NCI-H2196 treated with DMSO at 0.1 percent for 48 hours (cell line): Measurements from ENCODE around the gene UTS2B.

ENCODE experiments used
- DNase-seq: peaks from one replicate; lab custom pipeline; 2025; ENCODE audit not compliant: unreplicated experiment; lab: John Stamatoyannopoulos, UW

UTS2B gene

GRCh38 chr3:191328383-191328961 lies 1.9 kb downstream of the UTS2B start:
- DNase-seq = no peak

- no peak for DNase-seq
Observed at GRCh38 chr3:191327526-191327925, 2.8 kb downstream of the UTS2B start.

GRCh38 chr3:191324936-191325335 lies 5.4 kb downstream of the UTS2B start:
- DNase-seq = no peak

- DNase-seq = no peak
Observed at GRCh38 chr3:191321019-191321767, 9.1 kb downstream of the UTS2B start.

- DNase-seq = no peak
Observed at GRCh38 chr3:191320316-191320715, 10.0 kb downstream of the UTS2B start.

- DNase-seq = no peak
Observed at GRCh38 chr3:191316876-191317603, 13.3 kb downstream of the UTS2B start.

GRCh38 chr3:191314109-191314728 lies 16.1 kb downstream of the UTS2B start:
- DNase-seq = no peak

GRCh38 chr3:191313296-191313695 lies 17.0 kb downstream of the UTS2B start:
- no peak for DNase-seq

GRCh38 chr3:191307341-191307740 lies 23.0 kb downstream of the UTS2B start:
- no peak for DNase-seq

- DNase-seq = no peak
Observed at GRCh38 chr3:191306428-191306827, 23.9 kb downstream of the UTS2B start.

GRCh38 chr3:191303596-191303995 lies 26.7 kb downstream of the UTS2B start:
- no peak for DNase-seq

- no peak for DNase-seq
Observed at GRCh38 chr3:191302451-191302850, 27.9 kb downstream of the UTS2B start.

- no peak for DNase-seq
Observed at GRCh38 chr3:191301782-191302411, 28.4 kb downstream of the UTS2B start.

GRCh38 chr3:191301017-191301416 lies 29.3 kb downstream of the UTS2B start:
- DNase-seq = no peak

GRCh38 chr3:191300422-191300821 lies 29.9 kb downstream of the UTS2B start:
- DNase-seq = no peak

- no peak for DNase-seq
Observed at GRCh38 chr3:191298846-191299245, 31.5 kb downstream of the UTS2B start.

GRCh38 chr3:191296041-191296541 lies 34.2 kb downstream of the UTS2B start:
- DNase-seq = no peak

- no peak for DNase-seq
Observed at GRCh38 chr3:191294291-191294690, 36.0 kb downstream of the UTS2B start.

GRCh38 chr3:191292243-191293015 lies 37.9 kb downstream of the UTS2B start:
- DNase-seq = no peak

- DNase-seq = no peak
Observed at GRCh38 chr3:191290311-191291025, 39.9 kb downstream of the UTS2B start.
